HepG2 (cell line): Measurements from ENCODE around the gene CSF3R. TPM values are rescaled to one million over a fixed set of nuclear protein-coding genes. Genes with fewer than 3 reads are reported as not detected.

Experiments used
- ATAC-seq: fragments of 200-7000 bp; cut with Tn5 transposase; 3 replicates; pipeline ENCODE4 v1.9.1; 2020; ENCODE audit warnings: mild to moderate bottlenecking, moderate library complexity
- BruUV-seq: library from RNA; stranded (reverse); fragments of 400-500 nt; replicated peaks from 2 replicates; lab custom pipeline; 2021; lab: Mats Ljungman, UMichigan
- CTCF ChIA-PET: fragments of 300-600 bp; formaldehyde crosslinking; extraction: SDS; loops from one replicate; lab custom pipeline; 2021; ENCODE audit warnings: low total read pairs, inconsistent platforms, low intra/inter-chr PET ratio; lab: Yijun Ruan, JAX
- POLR2A ChIA-PET: fragments of 350-600 bp; sonication (Branson Sonifier 250); formaldehyde crosslinking; loops from one replicate; lab custom pipeline; 2020; ENCODE audit warnings: antibody characterized with exemption, inconsistent platforms; lab: Yijun Ruan, JAX
- DNase-seq: peaks from one replicate; pipeline ENCODE4 v3.0.0-alpha.2; 2015; ENCODE audit warnings: low spot score
- FAIRE-seq: peaks from 3 replicates; lab custom pipeline; 2011; peaks lifted over from hg19 to GRCh38; lab: Jason Lieb, UNC
- H2AFZ ChIP-seq: one replicate; pipeline ENCODE4 v1.6.1; 2011; ENCODE audit warnings: low read length, inconsistent platforms
- H3K27ac ChIP-seq: fragments of 300-600 bp; 3 replicates; pipeline ENCODE4 v1.8.0; 2011; ENCODE audit warnings: mixed run types, mild to moderate bottlenecking, mixed read lengths, low read length, inconsistent platforms; ENCODE audit not compliant: insufficient read depth; ENCODE audit errors: extremely low read length
- H3K27me3 ChIP-seq, 2 experiments: fragments of 200-600 bp in 1 of 2; 2 replicates in 1 of 2; 3 replicates in 1 of 2; pipeline versions ENCODE4 v1.6.0 to v1.8.0; 2011; ENCODE audit warnings: low read length in 2 of 2, mild to moderate bottlenecking in 2 of 2, moderate library complexity in 2 of 2, inconsistent platforms in 1 of 2; ENCODE audit not compliant: insufficient read depth in 2 of 2, control insufficient read depth in 1 of 2
- H3K36me3 ChIP-seq, 2 experiments: fragments of 200-600 bp in 1 of 2; replicated peaks in 1 of 2; 2 replicates in 1 of 2; 3 replicates in 1 of 2; pipeline versions ENCODE4 v1.5.1 to v1.8.0; 2011; ENCODE audit warnings: low read length in 2 of 2, inconsistent platforms in 1 of 2; ENCODE audit not compliant: insufficient read depth in 2 of 2, control insufficient read depth in 1 of 2
- H3K4me1 ChIP-seq: 2 replicates; pipeline ENCODE4 v1.5.1; 2012; ENCODE audit warnings: low read length, inconsistent platforms; ENCODE audit not compliant: insufficient read depth
- H3K4me2 ChIP-seq: 2 replicates; pipeline ENCODE4 v1.6.0; 2011; ENCODE audit warnings: low read depth, low read length, inconsistent platforms
- H3K4me3 ChIP-seq, 3 experiments: fragments of 200-600 bp in 1 of 3; sonication (generic), shearing (Covaris generic) in 1 of 3; replicated peaks in 1 of 3; 2 replicates each; pipeline ENCODE4 v1.5.1; 2011 to 2016; ENCODE audit warnings: low read length in 3 of 3, inconsistent platforms in 2 of 3, low read depth in 2 of 3, mild to moderate bottlenecking in 2 of 3, control low read depth in 1 of 3, mixed read lengths in 1 of 3; ENCODE audit not compliant: insufficient read depth in 1 of 3
- H3K79me2 ChIP-seq: one replicate; pipeline ENCODE4 v1.6.1; 2011; ENCODE audit warnings: low read length, inconsistent platforms; ENCODE audit not compliant: insufficient read depth
- H3K9ac ChIP-seq: 2 replicates; pipeline ENCODE4 v1.6.0; 2011; ENCODE audit warnings: mild to moderate bottlenecking, low read depth, low read length, inconsistent platforms; ENCODE audit not compliant: insufficient read depth
- H3K9me3 ChIP-seq: 2 replicates; pipeline ENCODE4 v1.5.1; 2012; ENCODE audit warnings: mild to moderate bottlenecking, low read length
- H4K20me1 ChIP-seq: 2 replicates; pipeline ENCODE4 v1.6.0; 2011; ENCODE audit warnings: inconsistent platforms, mild to moderate bottlenecking, low read length, moderate library complexity; ENCODE audit not compliant: insufficient read depth
- DPF2 ChIP-seq: sonication (generic); formaldehyde crosslinking; IDR thresholded peaks from 2 replicates; pipeline ENCODE4 v1.4.0; 2020; ENCODE audit warnings: mild to moderate bottlenecking, low read depth, missing genetic modification reagents, borderline replicate concordance
- SMYD3 ChIP-seq: sonication (generic); formaldehyde crosslinking; IDR thresholded peaks from 2 replicates; pipeline ENCODE4 v1.8.1; 2023; ENCODE audit warnings: mild to moderate bottlenecking, missing genetic modification reagents
- THRA ChIP-seq: sonication (generic); formaldehyde crosslinking; IDR thresholded peaks from 2 replicates; pipeline ENCODE4 v1.4.0; 2020; ENCODE audit warnings: missing genetic modification reagents, borderline replicate concordance
- ZNF276 ChIP-seq: sonication (generic); formaldehyde crosslinking; IDR thresholded peaks from 2 replicates; pipeline ENCODE4 v1.4.0; 2020; ENCODE audit warnings: mild to moderate bottlenecking, low read depth, missing genetic modification reagents
- ZNF557 ChIP-seq: sonication (generic); formaldehyde crosslinking; IDR thresholded peaks from 2 replicates; pipeline ENCODE4 v1.4.0; 2020; ENCODE audit warnings: missing genetic modification reagents
- ZNF704 ChIP-seq: sonication (generic); formaldehyde crosslinking; IDR thresholded peaks from 2 replicates; pipeline ENCODE4 v1.8.1; 2023; ENCODE audit warnings: mild to moderate bottlenecking, inconsistent platforms, moderate library complexity, missing genetic modification reagents, borderline replicate concordance
- WGBS: methylation state at CpG from one replicate; pipeline ENCODE4 v1.1.6; 2017; ENCODE audit warnings: low lambda C conversion rate; 5-methylcytosine and 5-hydroxymethylcytosine counted together
- in situ Hi-C: cut with HindIII; loops from 2 replicates; pipeline ENCODE4 v1.10.0; 2017; ENCODE audit warnings: low pct_unique_long_range_greater_than_20kb; ENCODE audit not compliant: extremely low pct_ligation_motif_present
- intact Hi-C: fragments of 100-400 bp; cut with micrococcal nuclease; formaldehyde crosslinking; loops from one replicate; pipeline ENCODE4 v1.10.0; 2022; ENCODE audit not compliant: unreplicated experiment
- polyA plus RNA-seq, 8 experiments: library from polyadenylated mRNA; depleted of rRNA in 3 of 8; stranded (reverse) in 7 of 8; unstranded in 1 of 8; fragments of >200 nt; fragmentation: Illumina TruSeq in 4 of 8; extraction: Trizol in 4 of 8; gene quantifications; 2 replicates each; pipeline versions ENCODE4 v1.2.1 to v1.2.3, GENCODE V29; 2011 to 2016; ENCODE audit warnings: low read depth in 4 of 8, missing spikeins in 1 of 8, mixed read lengths in 1 of 8; ENCODE audit not compliant: insufficient read depth in 1 of 8
- total RNA-seq, 5 experiments: library from RNA; depleted of rRNA; stranded (reverse); fragments of >200 nt; fragmentation: Illumina TruSeq; extraction: Trizol; gene quantifications; 2 replicates each; pipeline ENCODE4 v1.2.3, GENCODE V29; 2016; ENCODE audit warnings: low read depth in 1 of 5

Gene CSF3R
- total and polyA plus RNA-seq, 2 of the 13 experiments (the other 11 are each of a cell fraction or from before 2014, with no cell fraction given), result 11.9 to 28.8 TPM

GRCh38 chr1:36450919-36451305 lies 31.8 kb downstream of the CSF3R start:
- WGBS, result 90% methylated on average over 18 of the region's 18 CpGs
- Histone ChIP-seq H3K9ac (peak overlapping the region; percentile 64; the same call in 1 of the 2 replicates), H4K20me1 (no peaks in the 10 kb centered on the region), H3K36me3 (peaks cover 2 to 18% of the 10 kb centered on the region in 2 experiments; a peak in 4 of 5 replicates), H3K4me3 (peak overlapping the region; percentile 40 to 63 (median 41); a peak in 3 of 6 replicates), H3K27ac (peak overlapping the region; percentile 67), H3K4me1 (0 out of 2 replicates have a peak, but pooled peaks cover 7% of the 10 kb centered on the region), H3K4me2 (peak overlapping the region; percentile 70), H3K27me3 (no peaks in the 10 kb centered on the region), H3K79me2 (no peaks in the 10 kb centered on the region), H3K9me3 (no peaks in the 10 kb centered on the region), H2AFZ (peak overlapping the region; percentile 36)
- in situ Hi-C loops, result no loop called here
- FAIRE-seq, result no peak
- TF ChIP-seq SMYD3, result no peak
- TF ChIP-seq ZNF704 (CRISPR knock-in tag), result 0 out of 2 replicates have a peak, but pooled peaks have one; percentile 0
- no peak for ATAC-seq
- BruUV-seq, result TSS peak; percentile 74
- DNase-seq, result no peak
- ChIA-PET CTCF (no interaction called here), POLR2A (interaction anchor here (0.8 to 2.9 kb wide), 7 partner anchors 9 to 50 kb away, joined by 3 to 27 read pairs (median 6); partner anchors contain the start of gene MRPS15)
- intact Hi-C loops, result no loop called here

- H3K4me3 ChIP-seq, result peak within 1 kb of the TSS; percentile 42 to 68 (median 65); a peak in 5 of 6 replicates
- CTCF ChIA-PET, result no interaction called here
- 0 out of 2 replicates have a peak, but pooled peaks cover 7% of the 10 kb centered on the region for H3K4me1 ChIP-seq
- peak; percentile 57 for FAIRE-seq
- WGBS, result 61% methylated on average over 45 of the region's 48 CpGs
- ATAC-seq, result peak; percentile 95
- H2AFZ ChIP-seq, result peak within 1 kb of the TSS; percentile 36
- H4K20me1 ChIP-seq, result no peaks in the 10 kb centered on the region
- H3K27ac ChIP-seq, result peak within 1 kb of the TSS; percentile 67
- POLR2A ChIA-PET, result interaction anchor here (0.7 to 2.9 kb wide), 9 partner anchors 10 to 64 kb away, joined by 3 to 27 read pairs (median 3); partner anchors contain the start of gene MRPS15
- intact Hi-C loops, result no loop called here
- in situ Hi-C loops, result no loop called here
- no TSS peak for BruUV-seq
- H3K27me3 ChIP-seq, result no peaks in the 10 kb centered on the region
- H3K9me3 ChIP-seq, result no peaks in the 10 kb centered on the region
- peak; percentile 79 for DNase-seq
- no peaks in the 10 kb centered on the region for H3K79me2 ChIP-seq
- H3K36me3 ChIP-seq, result peaks cover under 1 to 12% of the 10 kb centered on the region in 2 experiments; a peak in 4 of 5 replicates
- peak within 1 kb of the TSS; percentile 64; the same call in 1 of the 2 replicates for H3K9ac ChIP-seq
- peak within 1 kb of the TSS; percentile 70 for H3K4me2 ChIP-seq
- TF ChIP-seq DPF2 (CRISPR knock-in tag) (no peak), THRA (CRISPR knock-in tag) (no peak), ZNF557 (CRISPR knock-in tag) (peak; percentile 84; the same call in 1 of the 2 replicates), ZNF276 (peak; percentile 88)
These were observed 32.3 kb downstream of the CSF3R start, which contains the start of gene OSCP1 for GRCh38 chr1:36450270-36450918. OSCP1 (minus strand) TSS chr1:36450451; CDS start chr1:36450369, 82 bp downstream.
